ENCODE data around the gene DCN.

DCN gene

DNA sequence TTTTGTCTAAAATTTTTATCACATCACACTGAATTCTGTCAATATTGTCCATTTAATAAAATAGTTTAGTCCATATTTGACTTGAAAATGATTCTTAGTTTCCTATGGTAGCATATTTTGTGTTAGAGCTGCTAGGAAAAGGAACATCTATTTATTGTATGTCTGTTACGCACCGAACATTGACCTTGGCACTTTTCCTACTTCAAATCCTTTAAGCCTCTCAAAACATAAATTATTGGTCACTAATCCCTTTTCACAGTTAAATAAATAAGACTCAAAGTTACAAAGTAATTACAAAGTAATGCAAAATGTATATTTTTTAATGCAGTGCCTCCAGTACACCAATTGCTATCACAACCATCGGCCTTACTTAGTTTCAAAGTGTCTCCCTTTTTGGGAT, 28.5 kb downstream of the DCN start:
- H3K79me2 ChIP-seq (ENCODE audit: control insufficient read depth, low read length), result no peaks in the 10 kb centered on the region
- no peaks in the 10 kb centered on the region for H3F3A ChIP-seq (ENCODE audit: control insufficient read depth, insufficient read depth)
- no peaks in the 10 kb centered on the region for H3K27me3 ChIP-seq (ENCODE audit: control insufficient read depth, low read length)
- H3K4me3 ChIP-seq (ENCODE audit: low read length), result no peak overlapping the region
- no peaks in the 10 kb centered on the region for H3K9me3 ChIP-seq (ENCODE audit: control insufficient read depth, insufficient read depth, low read length)
- H3K36me3 ChIP-seq (ENCODE audit: control insufficient read depth, low read length), result no peaks in the 10 kb centered on the region
- H3K4me2 ChIP-seq (ENCODE audit: low read length), result no peak overlapping the region
- H3K27ac ChIP-seq (ENCODE audit: low read depth, low read length), result no peak overlapping the region
- TF ChIP-seq EZH2phosphoT487 (IDR thresholded peaks at IDR 0.05; ENCODE audit: borderline replicate concordance, low read length), result no peak
- TF ChIP-seq, protein P1, sequence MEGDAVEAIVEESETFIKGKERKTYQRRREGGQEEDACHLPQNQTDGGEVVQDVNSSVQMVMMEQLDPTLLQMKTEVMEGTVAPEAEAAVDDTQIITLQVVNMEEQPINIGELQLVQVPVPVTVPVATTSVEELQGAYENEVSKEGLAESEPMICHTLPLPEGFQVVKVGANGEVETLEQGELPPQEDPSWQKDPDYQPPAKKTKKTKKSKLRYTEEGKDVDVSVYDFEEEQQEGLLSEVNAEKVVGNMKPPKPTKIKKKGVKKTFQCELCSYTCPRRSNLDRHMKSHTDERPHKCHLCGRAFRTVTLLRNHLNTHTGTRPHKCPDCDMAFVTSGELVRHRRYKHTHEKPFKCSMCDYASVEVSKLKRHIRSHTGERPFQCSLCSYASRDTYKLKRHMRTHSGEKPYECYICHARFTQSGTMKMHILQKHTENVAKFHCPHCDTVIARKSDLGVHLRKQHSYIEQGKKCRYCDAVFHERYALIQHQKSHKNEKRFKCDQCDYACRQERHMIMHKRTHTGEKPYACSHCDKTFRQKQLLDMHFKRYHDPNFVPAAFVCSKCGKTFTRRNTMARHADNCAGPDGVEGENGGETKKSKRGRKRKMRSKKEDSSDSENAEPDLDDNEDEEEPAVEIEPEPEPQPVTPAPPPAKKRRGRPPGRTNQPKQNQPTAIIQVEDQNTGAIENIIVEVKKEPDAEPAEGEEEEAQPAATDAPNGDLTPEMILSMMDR (IDR thresholded peaks at IDR 0.05; ENCODE audit: low read depth, low read length, poor library complexity, severe bottlenecking), result no peak
- no peaks in the 10 kb centered on the region for H3K4me1 ChIP-seq (ENCODE audit: control insufficient read depth, low read length)
- no peaks in the 10 kb centered on the region for H4K20me1 ChIP-seq (ENCODE audit: control insufficient read depth, insufficient read depth, low read depth, low read length)
- H3K9me2 ChIP-seq (replicated peaks; ENCODE audit: control insufficient read depth, low read length), result no peaks in the 10 kb centered on the region

DNA sequence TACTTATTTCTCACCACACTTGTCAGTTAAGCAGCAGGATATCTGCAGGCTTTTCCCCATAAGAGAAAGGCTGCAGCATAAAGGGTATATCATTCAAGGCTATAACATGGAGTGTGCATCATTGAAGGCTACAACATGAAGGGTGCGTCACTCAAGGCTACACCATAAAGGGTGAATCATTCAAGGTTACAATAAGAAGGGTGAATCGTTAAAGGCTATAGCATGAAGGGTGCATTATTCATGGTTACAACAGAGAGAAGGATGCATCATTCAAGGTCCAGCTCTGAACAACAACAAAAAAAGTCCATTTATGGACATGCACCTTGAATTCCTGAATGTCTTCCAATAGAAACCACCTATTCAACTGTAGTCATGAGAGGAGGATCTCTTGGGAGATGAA, 38.6 kb downstream of the DCN start:
- Histone ChIP-seq H3K9me3 (ENCODE audit: control insufficient read depth, insufficient read depth, low read length) (no peaks in the 10 kb centered on the region), H3K4me1 (ENCODE audit: control insufficient read depth, low read length) (no peaks in the 10 kb centered on the region), H3K4me2 (ENCODE audit: low read length) (no peak overlapping the region), H3F3A (ENCODE audit: control insufficient read depth, insufficient read depth) (no peaks in the 10 kb centered on the region), H3K27me3 (ENCODE audit: control insufficient read depth, low read length) (no peaks in the 10 kb centered on the region), H3K79me2 (ENCODE audit: control insufficient read depth, low read length) (no peaks in the 10 kb centered on the region), H3K36me3 (ENCODE audit: control insufficient read depth, low read length) (no peaks in the 10 kb centered on the region), H3K27ac (ENCODE audit: low read depth, low read length) (no peak overlapping the region), H4K20me1 (ENCODE audit: control insufficient read depth, insufficient read depth, low read depth, low read length) (no peaks in the 10 kb centered on the region), H3K4me3 (ENCODE audit: low read length) (no peak overlapping the region), H3K9me2 (replicated peaks; ENCODE audit: control insufficient read depth, low read length) (no peaks in the 10 kb centered on the region)
- TF ChIP-seq, protein P1 (IDR thresholded peaks at IDR 0.05; ENCODE audit: low read depth, low read length, poor library complexity, severe bottlenecking), result no peak
- TF ChIP-seq EZH2phosphoT487 (IDR thresholded peaks at IDR 0.05; ENCODE audit: borderline replicate concordance, low read length), result no peak

DNA sequence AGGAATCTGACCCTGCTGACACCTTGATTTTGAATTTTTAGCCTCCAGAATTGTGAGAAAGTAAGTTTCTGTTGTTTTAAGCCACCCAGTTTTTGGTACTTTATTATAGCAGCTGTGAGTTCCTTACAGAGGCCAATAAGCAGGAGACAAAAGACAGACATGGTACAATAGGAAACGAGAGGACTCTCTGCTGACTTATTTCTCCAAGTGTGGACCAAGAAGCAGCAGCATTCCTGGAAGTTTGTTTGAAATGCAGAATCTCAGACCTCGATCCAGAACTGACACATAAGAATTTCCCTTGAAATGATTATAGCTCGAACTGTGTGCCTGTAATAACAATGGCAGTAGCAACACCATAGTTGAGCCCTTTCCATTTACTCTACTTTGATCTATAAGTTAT, 39.4 kb downstream of the DCN start:
- TF ChIP-seq, protein P1 (IDR thresholded peaks at IDR 0.05; ENCODE audit: low read depth, low read length, poor library complexity, severe bottlenecking), result no peak
- no peak for TF ChIP-seq EZH2phosphoT487 (IDR thresholded peaks at IDR 0.05; ENCODE audit: borderline replicate concordance, low read length)
- no peak overlapping the region for H3K4me2 ChIP-seq (ENCODE audit: low read length)
- no peak overlapping the region for H3K27ac ChIP-seq (ENCODE audit: low read depth, low read length)
- no peak overlapping the region for H3K4me3 ChIP-seq (ENCODE audit: low read length)
- H3K79me2 ChIP-seq (ENCODE audit: control insufficient read depth, low read length), result no peaks in the 10 kb centered on the region
- H3K9me2 ChIP-seq (replicated peaks; ENCODE audit: control insufficient read depth, low read length), result no peaks in the 10 kb centered on the region
- H4K20me1 ChIP-seq (ENCODE audit: control insufficient read depth, insufficient read depth, low read depth, low read length), result no peaks in the 10 kb centered on the region
- no peaks in the 10 kb centered on the region for H3K4me1 ChIP-seq (ENCODE audit: control insufficient read depth, low read length)
- no peaks in the 10 kb centered on the region for H3K9me3 ChIP-seq (ENCODE audit: control insufficient read depth, insufficient read depth, low read length)
- H3K36me3 ChIP-seq (ENCODE audit: control insufficient read depth, low read length), result no peaks in the 10 kb centered on the region
- no peaks in the 10 kb centered on the region for H3F3A ChIP-seq (ENCODE audit: control insufficient read depth, insufficient read depth)
- H3K27me3 ChIP-seq (ENCODE audit: control insufficient read depth, low read length), result no peaks in the 10 kb centered on the region

DNA sequence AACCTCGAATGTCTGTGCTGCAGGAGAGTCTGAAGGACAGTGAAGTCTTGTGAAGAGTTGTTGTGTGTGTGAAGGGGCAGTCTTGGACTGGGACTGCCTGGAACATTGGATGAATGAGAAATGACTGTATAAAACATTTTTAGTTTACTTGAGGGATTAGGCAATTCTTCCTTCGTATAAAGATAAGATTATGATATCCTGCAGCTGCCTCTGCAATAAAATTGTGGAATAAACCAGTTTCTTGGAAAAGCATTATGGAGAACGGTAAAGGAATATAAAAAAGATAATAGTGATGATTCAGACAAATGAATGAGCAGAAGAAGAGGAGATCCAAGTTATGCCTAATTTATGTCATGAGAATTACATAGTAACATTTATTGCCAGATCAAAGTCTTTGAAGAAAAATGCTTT, 40.4 kb downstream of the DCN start:
- H3K27me3 ChIP-seq (ENCODE audit: control insufficient read depth, low read length), result no peaks in the 10 kb centered on the region
- no peaks in the 10 kb centered on the region for H3K9me2 ChIP-seq (replicated peaks; ENCODE audit: control insufficient read depth, low read length)
- H3K4me3 ChIP-seq (ENCODE audit: low read length), result no peak overlapping the region
- H3K27ac ChIP-seq (ENCODE audit: low read depth, low read length), result no peak overlapping the region
- H3K36me3 ChIP-seq (ENCODE audit: control insufficient read depth, low read length), result no peaks in the 10 kb centered on the region
- H3K4me2 ChIP-seq (ENCODE audit: low read length), result no peak overlapping the region
- no peaks in the 10 kb centered on the region for H3F3A ChIP-seq (ENCODE audit: control insufficient read depth, insufficient read depth)
- no peaks in the 10 kb centered on the region for H3K79me2 ChIP-seq (ENCODE audit: control insufficient read depth, low read length)
- H3K4me1 ChIP-seq (ENCODE audit: control insufficient read depth, low read length), result no peaks in the 10 kb centered on the region
- H3K9me3 ChIP-seq (ENCODE audit: control insufficient read depth, insufficient read depth, low read length), result no peaks in the 10 kb centered on the region
- TF ChIP-seq EZH2phosphoT487 (IDR thresholded peaks at IDR 0.05; ENCODE audit: borderline replicate concordance, low read length), result no peak
- TF ChIP-seq, protein P1 (IDR thresholded peaks at IDR 0.05; ENCODE audit: low read depth, low read length, poor library complexity, severe bottlenecking), result no peak
- no peaks in the 10 kb centered on the region for H4K20me1 ChIP-seq (ENCODE audit: control insufficient read depth, insufficient read depth, low read depth, low read length)

Measured in DOHH2 (cell line).